Kidney (tissue), 14 donors: ENCODE measurements around the gene LIMS2. TPM values are rescaled to one million over a fixed set of nuclear protein-coding genes. Genes with fewer than 3 reads are reported as not detected.

Source experiments
- DNase-seq, 5 donors: peaks; one replicate each; pipeline ENCODE4 v3.0.0-alpha.2; 2013 to 2020
- FAIRE-seq: peaks from 2 replicates; lab custom pipeline; 2012; peaks lifted over from hg19 to GRCh38; lab: Jason Lieb, UNC
- H3K27ac ChIP-seq, 2 donors: one replicate each; pipeline ENCODE4 v1.7.0; 2013; ENCODE audit warnings: low read depth in 2 of 2, low read length in 2 of 2, inconsistent platforms in 1 of 2
- H3K27me3 ChIP-seq: one replicate; pipeline ENCODE4 v1.7.1; 2013; ENCODE audit warnings: low read length, inconsistent platforms; ENCODE audit not compliant: control insufficient read depth, insufficient read depth
- H3K36me3 ChIP-seq, 3 donors: one replicate each; pipeline versions ENCODE4 v1.7.0 to v1.7.1; 2013; ENCODE audit warnings: low read length in 3 of 3, control low read depth in 1 of 3, inconsistent platforms in 1 of 3; ENCODE audit not compliant: insufficient read depth in 3 of 3, control insufficient read depth in 2 of 3
- H3K4me1 ChIP-seq, 3 donors: one replicate each; pipeline versions ENCODE4 v1.7.0 to v1.7.1; 2013; ENCODE audit warnings: low read length in 3 of 3, inconsistent platforms in 1 of 3, low read depth in 1 of 3; ENCODE audit not compliant: control insufficient read depth in 2 of 3, insufficient read depth in 2 of 3
- H3K4me3 ChIP-seq, 3 donors: one replicate each; pipeline versions ENCODE4 v1.7.0 to v1.8.1; 2013; ENCODE audit warnings: low read length in 3 of 3, control low read depth in 1 of 3, inconsistent platforms in 1 of 3
- H3K9ac ChIP-seq, 3 donors: one replicate each; pipeline versions ENCODE4 v1.7.0 to v1.7.1; 2013; ENCODE audit warnings: low read length in 3 of 3, control low read depth in 1 of 3, inconsistent platforms in 1 of 3
- H3K9me3 ChIP-seq, 3 donors: one replicate each; pipeline versions ENCODE4 v1.7.0 to v1.7.1; 2013; ENCODE audit warnings: low read length in 3 of 3, control low read depth in 1 of 3, inconsistent platforms in 1 of 3; ENCODE audit not compliant: control insufficient read depth in 2 of 3, insufficient read depth in 1 of 3
- intact Hi-C: fragments of 100-400 bp; cut with DNase I; formaldehyde crosslinking; loops from one replicate; pipeline ENCODE4 v1.11.1; 2022
- polyA plus RNA-seq: library from polyadenylated mRNA; stranded (reverse); fragments of 350-450 nt; fragmentation: Illumina TruSeq; extraction: RNeasy Lipid Tissue Mini Kit (QIAGEN cat#74804); gene quantifications from one replicate; pipeline ENCODE4 v1.2.3, GENCODE V29; 2014; ENCODE audit warnings: low read depth, low replicate concordance; ENCODE audit not compliant: insufficient read depth
- total RNA-seq: library from RNA; stranded (reverse); fragmentation: NEBNext Ultra II Directional; extraction: Animal tissue kit (Norgen Biotek cat#: 25700); gene quantifications from one replicate; pipeline ENCODE4 v1.2.1, GENCODE V29; 2021
- TF ChIP-seq, protein P1 (sequence below): IDR thresholded peaks from 3 replicates; pipeline ENCODE4 v1.5.1; 2012; ENCODE audit warnings: mild to moderate bottlenecking, moderate library complexity, borderline replicate concordance; ENCODE audit not compliant: insufficient read depth; ENCODE audit errors: extremely low read depth
- donor health status: control.
- donor health status: control.
- donor health status: control.
- donor health status: control.
- donor health status: control.
- donor health status: DM: yes; HTN: yes; CAD: no.
- donor health status: Normal renal cell carcinoma (clear cell type).

Gene LIMS2
- total and polyA plus RNA-seq, 2 donors from 2014 or later, result 101 to 107 TPM

DNA sequence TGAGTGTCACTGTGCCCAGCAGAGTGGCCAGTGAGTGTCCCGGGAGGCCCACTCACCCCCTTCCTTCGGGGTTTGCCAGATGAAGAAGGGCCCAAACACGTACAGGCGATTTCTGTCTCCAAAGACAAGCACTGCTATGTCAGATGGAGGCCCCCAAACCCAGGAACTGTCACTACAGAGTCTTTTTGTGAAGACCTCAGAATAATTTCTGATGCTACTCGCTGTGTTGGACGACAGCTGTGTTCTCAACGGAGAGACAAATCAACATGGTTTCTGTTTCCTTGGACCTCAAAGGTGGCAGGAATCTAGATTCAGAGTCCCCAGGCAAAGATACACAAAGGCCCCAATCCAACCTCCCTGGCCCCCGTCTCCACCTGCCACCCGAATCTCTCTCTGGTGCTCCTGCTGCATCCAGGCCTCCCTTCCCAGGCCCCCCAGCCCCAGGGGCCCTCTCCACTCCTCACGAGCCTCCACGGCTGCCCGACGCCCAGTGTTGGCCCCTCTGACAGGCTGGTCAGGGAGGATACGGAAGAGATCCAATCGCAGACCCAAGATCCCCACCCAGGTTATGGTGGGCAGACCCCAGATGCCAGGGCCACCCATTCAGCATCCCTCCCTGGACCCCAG lies 31.8 kb downstream of the LIMS2 start:
- H3K36me3 ChIP-seq, result no peaks in the 10 kb centered on the region
- no peak overlapping the region for H3K4me3 ChIP-seq
- H3K4me1 ChIP-seq, result peaks cover 0 to 17% (median 0%) of the 10 kb centered on the region in 3 donors
- H3K27me3 ChIP-seq, result no peaks in the 10 kb centered on the region
- FAIRE-seq, result no peak
- DNase-seq, result peak in 1 of 5 donors; percentile 78
- no peak overlapping the region for H3K27ac ChIP-seq
- H3K9me3 ChIP-seq, result no peaks in the 10 kb centered on the region
- no peak overlapping the region for H3K9ac ChIP-seq
- TF ChIP-seq, protein P1, sequence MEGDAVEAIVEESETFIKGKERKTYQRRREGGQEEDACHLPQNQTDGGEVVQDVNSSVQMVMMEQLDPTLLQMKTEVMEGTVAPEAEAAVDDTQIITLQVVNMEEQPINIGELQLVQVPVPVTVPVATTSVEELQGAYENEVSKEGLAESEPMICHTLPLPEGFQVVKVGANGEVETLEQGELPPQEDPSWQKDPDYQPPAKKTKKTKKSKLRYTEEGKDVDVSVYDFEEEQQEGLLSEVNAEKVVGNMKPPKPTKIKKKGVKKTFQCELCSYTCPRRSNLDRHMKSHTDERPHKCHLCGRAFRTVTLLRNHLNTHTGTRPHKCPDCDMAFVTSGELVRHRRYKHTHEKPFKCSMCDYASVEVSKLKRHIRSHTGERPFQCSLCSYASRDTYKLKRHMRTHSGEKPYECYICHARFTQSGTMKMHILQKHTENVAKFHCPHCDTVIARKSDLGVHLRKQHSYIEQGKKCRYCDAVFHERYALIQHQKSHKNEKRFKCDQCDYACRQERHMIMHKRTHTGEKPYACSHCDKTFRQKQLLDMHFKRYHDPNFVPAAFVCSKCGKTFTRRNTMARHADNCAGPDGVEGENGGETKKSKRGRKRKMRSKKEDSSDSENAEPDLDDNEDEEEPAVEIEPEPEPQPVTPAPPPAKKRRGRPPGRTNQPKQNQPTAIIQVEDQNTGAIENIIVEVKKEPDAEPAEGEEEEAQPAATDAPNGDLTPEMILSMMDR, result no peak
- intact Hi-C loops, result no loop called here

GRCh38 chr2:127642706-127643438 lies 32.5 kb downstream of the LIMS2 start:
- H3K9ac ChIP-seq, result no peak overlapping the region
- H3K27me3 ChIP-seq, result no peaks in the 10 kb centered on the region
- TF ChIP-seq, protein P1, result no peak
- H3K4me3 ChIP-seq, result no peak overlapping the region
- H3K9me3 ChIP-seq, result no peaks in the 10 kb centered on the region
- H3K36me3 ChIP-seq, result no peaks in the 10 kb centered on the region
- intact Hi-C loops, result no loop called here
- peaks cover 0 to 19% (median 0%) of the 10 kb centered on the region in 3 donors for H3K4me1 ChIP-seq
- FAIRE-seq, result no peak
- no peak overlapping the region for H3K27ac ChIP-seq
- peak in 1 of 5 donors; percentile 57 for DNase-seq

GRCh38 chr2:127641846-127642507 lies 33.4 kb downstream of the LIMS2 start:
- Histone ChIP-seq H3K27ac (no peak overlapping the region), H3K9me3 (no peaks in the 10 kb centered on the region), H3K4me1 (peaks cover 0 to 23% (median 0%) of the 10 kb centered on the region in 3 donors), H3K36me3 (no peaks in the 10 kb centered on the region), H3K4me3 (no peak overlapping the region), H3K9ac (no peak overlapping the region), H3K27me3 (no peaks in the 10 kb centered on the region)
- no peak for FAIRE-seq
- DNase-seq, result no peak
- TF ChIP-seq, protein P1, result no peak
- intact Hi-C loops, result no loop called here
